ENCODE data around the gene MICAL3.

DNA sequence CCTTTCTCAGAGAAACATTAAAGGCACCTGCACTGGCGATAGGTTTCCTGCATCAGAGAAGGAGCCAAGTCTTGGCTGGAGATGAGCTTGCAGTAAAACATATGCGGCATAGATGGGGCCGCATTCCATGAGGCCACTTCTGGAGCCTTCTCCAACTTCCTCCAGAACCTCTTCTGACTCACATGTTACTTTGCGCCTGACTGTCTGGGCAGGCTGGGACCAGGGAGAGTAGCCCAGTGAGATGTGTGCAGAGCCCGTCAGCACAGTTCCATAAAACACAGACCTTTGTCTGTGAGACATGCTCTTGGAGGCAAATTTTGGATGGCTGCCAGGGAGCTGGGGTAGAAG lies 194.7 kb downstream of the MICAL3 start:
- TF ChIP-seq, protein P1, sequence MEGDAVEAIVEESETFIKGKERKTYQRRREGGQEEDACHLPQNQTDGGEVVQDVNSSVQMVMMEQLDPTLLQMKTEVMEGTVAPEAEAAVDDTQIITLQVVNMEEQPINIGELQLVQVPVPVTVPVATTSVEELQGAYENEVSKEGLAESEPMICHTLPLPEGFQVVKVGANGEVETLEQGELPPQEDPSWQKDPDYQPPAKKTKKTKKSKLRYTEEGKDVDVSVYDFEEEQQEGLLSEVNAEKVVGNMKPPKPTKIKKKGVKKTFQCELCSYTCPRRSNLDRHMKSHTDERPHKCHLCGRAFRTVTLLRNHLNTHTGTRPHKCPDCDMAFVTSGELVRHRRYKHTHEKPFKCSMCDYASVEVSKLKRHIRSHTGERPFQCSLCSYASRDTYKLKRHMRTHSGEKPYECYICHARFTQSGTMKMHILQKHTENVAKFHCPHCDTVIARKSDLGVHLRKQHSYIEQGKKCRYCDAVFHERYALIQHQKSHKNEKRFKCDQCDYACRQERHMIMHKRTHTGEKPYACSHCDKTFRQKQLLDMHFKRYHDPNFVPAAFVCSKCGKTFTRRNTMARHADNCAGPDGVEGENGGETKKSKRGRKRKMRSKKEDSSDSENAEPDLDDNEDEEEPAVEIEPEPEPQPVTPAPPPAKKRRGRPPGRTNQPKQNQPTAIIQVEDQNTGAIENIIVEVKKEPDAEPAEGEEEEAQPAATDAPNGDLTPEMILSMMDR (IDR thresholded peaks at IDR 0.05) = no peak
- no peak for TF ChIP-seq POLR2A (IDR thresholded peaks at IDR 0.05)

Data from testis (tissue), 2 donors.